Motor neuron (in vitro differentiated cells): Measurements from ENCODE around the gene PNPLA6. TPM values are rescaled to one million over a fixed set of nuclear protein-coding genes. Genes with fewer than 3 reads are reported as not detected.

Source experiments
- ATAC-seq, 8 experiments: fragments of 200-7000 bp; cut with Tn5 transposase; replicated peaks in 6 of 8; 2 replicates each; pipeline ENCODE4 v1.8.0; 2021; ENCODE audit warnings: mild to moderate bottlenecking in 8 of 8, moderate library complexity in 8 of 8
- H3K27ac ChIP-seq, 2 donors: fragments of 250-450 bp; sonication (Bioruptor Pico); 2 replicates each; pipeline ENCODE4 v1.9.0; 2021; ENCODE audit warnings: antibody characterized with exemption in 2 of 2, mild to moderate bottlenecking in 2 of 2, moderate library complexity in 1 of 2
- H3K4me1 ChIP-seq, 2 donors: fragments of 250-450 bp; sonication (Bioruptor Pico); replicated peaks in 1 of 2; 2 replicates each; pipeline ENCODE4 v1.6.1; 2021; ENCODE audit warnings: antibody characterized with exemption in 2 of 2, mild to moderate bottlenecking in 2 of 2, moderate library complexity in 1 of 2
- H3K4me3 ChIP-seq, 5 donors: fragments of 250-450 bp; sonication (Bioruptor Pico); 2 replicates each; pipeline ENCODE4 v1.9.0; 2021; ENCODE audit warnings: antibody characterized with exemption in 5 of 5, mild to moderate bottlenecking in 5 of 5, moderate library complexity in 4 of 5
- WGBS, 10 experiments: fragments of 450-650 bp; shearing (Covaris generic); methylation state at CpG; one replicate each; pipeline ENCODE4 v1.0.0; 2022; 5-methylcytosine and 5-hydroxymethylcytosine counted together
- in situ Hi-C, 9 experiments: fragments of 400-800 bp; cut with MboI; loops; one replicate each; pipeline ENCODE4 v1.15.0; 2021; ENCODE audit warnings: low sequenced_read_pairs in 9 of 9, low pct_unique_long_range_greater_than_20kb in 2 of 9; ENCODE audit not compliant: unreplicated experiment in 9 of 9
- total RNA-seq, 8 experiments: library from RNA; unstranded; fragments of 300-600 nt; gene quantifications; 2 replicates each; pipeline versions ENCODE4 v1.2.3 to v1.2.4, GENCODE V29; 2022

The PNPLA6 gene
- total RNA-seq, 8 experiments from 2014 or later = 38.4 to 75.7 (median 49.0) TPM

- peak overlapping the region; percentile 42 to 74 for H3K27ac ChIP-seq
- peak overlapping the region in 4 of 5 donors; percentile 14 to 28 (median 22) for H3K4me3 ChIP-seq
- 0 to 48% methylated on average over 1 to 3 of the region's 33 CpGs; no CpG with 5 or more reads in 8 of the 10 experiments for WGBS, 10 experiments
- peak in 5 of 8 experiments; percentile 3 to 43 (median 4) for ATAC-seq
- H3K4me1 ChIP-seq = peaks cover 9 to 18% of the 10 kb centered on the region in 2 donors
- in situ Hi-C loops = no loop called here
Measured at GRCh38 chr19:7505682-7506384, 29.7 kb upstream of the PNPLA6 start.

- peak overlapping the region in 1 of 2 donors; percentile 10 for H3K27ac ChIP-seq
- 0 to 88% (median 41%) methylated on average over 2 to 5 of the region's 20 CpGs; no CpG with 5 or more reads in 5 of the 10 experiments for WGBS, 10 experiments
- no peak overlapping the region for H3K4me3 ChIP-seq
- peaks cover 9 to 18% of the 10 kb centered on the region in 2 donors for H3K4me1 ChIP-seq
- in situ Hi-C loops = no loop called here
- ATAC-seq = peak; percentile 45 to 89 (median 76)
Measured at GRCh38 chr19:7506385-7507328, 28.9 kb upstream of the PNPLA6 start.

- in situ Hi-C loops = no loop called here
- Histone ChIP-seq H3K27ac (peak overlapping the region; percentile 44 to 83), H3K4me1 (peaks cover 9 to 18% of the 10 kb centered on the region in 2 donors), H3K4me3 (no peak overlapping the region)
- 7% methylated on average over 3 of the region's 11 CpGs; no CpG with 5 or more reads in 9 of the 10 experiments for WGBS, 10 experiments
- peak; percentile 69 to 94 (median 85) for ATAC-seq
Measured at GRCh38 chr19:7507884-7508283, 27.6 kb upstream of the PNPLA6 start.

GRCh38 chr19:7509625-7510024 lies 25.9 kb upstream of the PNPLA6 start:
- in situ Hi-C loops = no loop called here
- ATAC-seq = no peak
- H3K27ac ChIP-seq = no peak overlapping the region
- 0 to 39% (median 24%) methylated on average over 1 to 3 of the region's 3 CpGs; no CpG with 5 or more reads in 5 of the 10 experiments for WGBS, 10 experiments
- H3K4me1 ChIP-seq = peaks cover 9 to 18% of the 10 kb centered on the region in 2 donors
- no peak overlapping the region for H3K4me3 ChIP-seq

GRCh38 chr19:7512400-7512851 lies 23.1 kb upstream of the PNPLA6 start:
- in situ Hi-C loops = no loop called here
- peak in 3 of 8 experiments; percentile 2 to 20 (median 11) for ATAC-seq
- no peak overlapping the region for H3K27ac ChIP-seq
- H3K4me3 ChIP-seq = no peak overlapping the region
- WGBS, 10 experiments = 10 to 100% (median 79%) methylated on average over 1 to 4 of the region's 6 CpGs; no CpG with 5 or more reads in 2 of the 10 experiments
- H3K4me1 ChIP-seq = peaks cover 14 to 26% of the 10 kb centered on the region in 2 donors

GRCh38 chr19:7513809-7514642 lies 21.5 kb upstream of the PNPLA6 start:
- no peak for ATAC-seq

GRCh38 chr19:7515110-7515644 lies 20.3 kb upstream of the PNPLA6 start:
- 43 to 93% (median 67%) methylated on average over 2 to 10 of the region's 13 CpGs for WGBS, 10 experiments

More at GRCh38 chr19:7513809-7514642, 21.5 kb upstream of the PNPLA6 start:
- in situ Hi-C loops = no loop called here
- peaks cover 14 to 21% of the 10 kb centered on the region in 2 donors for H3K4me1 ChIP-seq
- 20 to 100% (median 91%) methylated on average over 1 to 3 of the region's 5 CpGs; no CpG with 5 or more reads in 1 of the 10 experiments for WGBS, 10 experiments
- no peak overlapping the region for H3K4me3 ChIP-seq
- no peak overlapping the region for H3K27ac ChIP-seq

GRCh38 chr19:7515645-7516151 lies 19.8 kb upstream of the PNPLA6 start, which contains the start of gene ZNF358:
TSS of gene ZNF358 (plus strand) at chr19:7516103. CDS start at chr19:7519243, 3,140 bp downstream.
- H3K27ac ChIP-seq = peak within 1 kb of the TSS; percentile 80 to 88
- ATAC-seq = peak; percentile 85 to 96 (median 93)
- H3K4me1 ChIP-seq = peaks cover 14 to 21% of the 10 kb centered on the region in 2 donors
- peak within 1 kb of the TSS; percentile 67 to 78 (median 74) for H3K4me3 ChIP-seq
- WGBS, 10 experiments = 0 to 73% (median 18%) methylated on average over 1 to 5 of the region's 33 CpGs; no CpG with 5 or more reads in 2 of the 10 experiments
- in situ Hi-C loops = no loop called here

More at GRCh38 chr19:7515110-7515644, 20.3 kb upstream of the PNPLA6 start:
- in situ Hi-C loops = no loop called here
- H3K27ac ChIP-seq = peak overlapping the region; percentile 80 to 88
- H3K4me1 ChIP-seq = peaks cover 14 to 21% of the 10 kb centered on the region in 2 donors
- peak overlapping the region; percentile 67 to 78 (median 74) for H3K4me3 ChIP-seq
- ATAC-seq = peak in 2 of 8 experiments; percentile 4 to 6

- Histone ChIP-seq H3K4me3 (peak overlapping the region; percentile 67 to 78 (median 74)), H3K27ac (peak overlapping the region; percentile 80 to 88), H3K4me1 (peaks cover 14 to 21% of the 10 kb centered on the region in 2 donors)
- in situ Hi-C loops = no loop called here
- peak in 2 of 8 experiments; percentile 4 to 24 for ATAC-seq
- 0% methylated on average over 1 of the region's 28 CpGs; no CpG with 5 or more reads in 9 of the 10 experiments for WGBS, 10 experiments
Measured at GRCh38 chr19:7516333-7516732, 19.2 kb upstream of the PNPLA6 start.

GRCh38 chr19:7516878-7517277 lies 18.6 kb upstream of the PNPLA6 start:
- WGBS, 10 experiments = 36 to 100% (median 50%) methylated on average over 1 to 3 of the region's 4 CpGs; no CpG with 5 or more reads in 5 of the 10 experiments
- Histone ChIP-seq H3K4me1 (peaks cover 14 to 24% of the 10 kb centered on the region in 2 donors), H3K4me3 (peak overlapping the region; percentile 67 to 78 (median 74)), H3K27ac (peak overlapping the region; percentile 80 to 88)
- in situ Hi-C loops = no loop called here
- peak in 2 of 8 experiments; percentile 8 to 11 for ATAC-seq

GRCh38 chr19:7519361-7520130 lies 16.0 kb upstream of the PNPLA6 start:
- Histone ChIP-seq H3K27ac (no peak overlapping the region), H3K4me1 (peaks cover 20 to 30% of the 10 kb centered on the region in 2 donors), H3K4me3 (no peak overlapping the region)
- no peak for ATAC-seq
- WGBS, 10 experiments = 90 to 97% (median 90%) methylated on average over 2 to 10 of the region's 74 CpGs; no CpG with 5 or more reads in 7 of the 10 experiments
- in situ Hi-C loops = no loop called here
